ENCODE data around the gene GRM4.

GRM4 gene

GRCh38 chr6:34066772-34067770 is 78.8 kb downstream of the GRM4 start:
- DNase-seq (ENCODE audit: insufficient read length, low spot score) (no peak), FAIRE-seq (peak; percentile 20)

DNA sequence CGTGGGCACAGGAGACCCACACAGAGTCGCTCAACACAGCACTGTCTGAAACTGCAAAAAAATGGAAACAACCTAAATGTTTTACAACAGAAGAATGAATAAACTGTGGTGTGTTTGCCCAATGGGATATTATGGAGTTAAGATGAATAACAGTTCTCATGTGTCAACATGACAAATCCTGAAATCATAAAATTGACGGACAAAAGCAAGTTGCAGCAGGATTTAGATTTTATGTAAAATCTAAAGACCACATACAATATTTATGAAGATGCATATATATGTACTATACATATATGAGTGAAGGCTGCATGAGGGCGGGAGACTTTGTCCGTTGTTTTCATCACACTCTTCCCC is 79.7 kb downstream of the GRM4 start:
- FAIRE-seq: no peak
- DNase-seq (ENCODE audit: insufficient read length, low spot score): no peak

- no peak for FAIRE-seq
These were observed 80.2 kb downstream of the GRM4 start for GRCh38 chr6:34065466-34066217.

GRCh38 chr6:34064675-34065074 is 81.2 kb downstream of the GRM4 start:
- DNase-seq (ENCODE audit: insufficient read length, low spot score) (no peak), FAIRE-seq (no peak)

More at GRCh38 chr6:34065466-34066217, 80.2 kb downstream of the GRM4 start:
- DNase-seq (ENCODE audit: insufficient read length, low spot score): no peak

DNA sequence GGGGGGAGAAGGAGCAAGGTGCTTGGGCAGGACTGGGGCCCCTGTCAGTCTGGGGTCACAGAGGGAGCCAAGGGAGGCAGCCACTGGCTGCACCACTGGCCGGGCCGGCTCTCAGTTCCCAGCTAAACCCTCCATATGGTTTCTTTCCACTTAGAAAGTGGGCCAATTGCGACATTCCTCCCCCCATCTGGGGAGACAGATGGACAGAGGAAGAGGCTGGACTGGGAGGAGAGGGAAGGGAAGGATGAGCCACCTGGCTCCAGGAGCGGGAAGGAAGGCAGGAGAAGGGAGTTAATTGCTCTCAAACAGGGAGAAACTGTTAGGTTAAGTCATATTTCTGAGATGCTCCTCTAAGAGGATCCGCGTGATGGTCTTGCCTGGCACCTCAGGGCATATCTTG is 82.2 kb downstream of the GRM4 start:
- FAIRE-seq: no peak
- no peak for DNase-seq (ENCODE audit: insufficient read length, low spot score)

DNA sequence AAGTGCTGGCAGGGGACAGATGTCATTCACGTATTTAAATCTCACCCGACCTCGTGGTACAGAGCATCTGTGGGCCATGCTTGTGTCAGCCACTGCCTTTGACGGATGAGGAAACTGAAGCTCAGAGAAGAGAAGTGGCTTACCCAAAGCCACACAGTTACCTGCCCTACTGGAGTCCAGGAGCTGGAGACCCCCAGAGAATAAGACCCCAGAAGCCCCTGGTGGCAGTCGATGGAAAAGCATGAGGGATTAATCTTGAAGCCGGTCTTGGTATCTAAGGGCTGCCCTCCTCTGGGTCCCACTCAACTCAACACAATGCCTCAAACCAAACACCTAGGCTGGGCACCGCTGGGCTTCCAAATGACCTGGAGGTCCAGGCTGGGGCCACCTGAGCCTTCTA is 83.1 kb downstream of the GRM4 start:
- DNase-seq (ENCODE audit: insufficient read length, low spot score) (no peak), FAIRE-seq (no peak)

DNA sequence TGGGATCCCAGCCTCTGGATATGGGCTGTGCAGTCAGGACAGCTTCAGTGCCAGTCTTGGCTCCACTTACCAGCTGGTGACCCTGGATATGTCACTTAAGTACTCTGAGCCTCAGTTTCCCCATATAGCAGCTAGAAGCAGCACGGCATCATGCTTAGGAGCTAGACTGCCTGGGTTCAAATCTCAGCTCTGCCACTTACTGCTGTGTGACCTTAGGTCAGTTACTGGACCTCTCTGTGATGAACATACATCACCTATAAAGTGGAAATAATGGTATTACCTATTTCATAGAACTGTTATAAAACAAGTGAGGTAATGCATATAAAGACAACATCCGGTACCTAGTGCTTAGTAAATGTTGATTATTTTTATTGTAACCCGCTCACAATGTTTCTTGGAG is 83.7 kb downstream of the GRM4 start:
- no peak for FAIRE-seq
- no peak for DNase-seq (ENCODE audit: insufficient read length, low spot score)

GRCh38 chr6:34061348-34061747 is 84.5 kb downstream of the GRM4 start:
- no peak for FAIRE-seq
- no peak for DNase-seq (ENCODE audit: insufficient read length, low spot score)

- FAIRE-seq (no peak), DNase-seq (ENCODE audit: insufficient read length, low spot score) (no peak)
These were observed 86.0 kb downstream of the GRM4 start for GRCh38 chr6:34059914-34060313.

DNA sequence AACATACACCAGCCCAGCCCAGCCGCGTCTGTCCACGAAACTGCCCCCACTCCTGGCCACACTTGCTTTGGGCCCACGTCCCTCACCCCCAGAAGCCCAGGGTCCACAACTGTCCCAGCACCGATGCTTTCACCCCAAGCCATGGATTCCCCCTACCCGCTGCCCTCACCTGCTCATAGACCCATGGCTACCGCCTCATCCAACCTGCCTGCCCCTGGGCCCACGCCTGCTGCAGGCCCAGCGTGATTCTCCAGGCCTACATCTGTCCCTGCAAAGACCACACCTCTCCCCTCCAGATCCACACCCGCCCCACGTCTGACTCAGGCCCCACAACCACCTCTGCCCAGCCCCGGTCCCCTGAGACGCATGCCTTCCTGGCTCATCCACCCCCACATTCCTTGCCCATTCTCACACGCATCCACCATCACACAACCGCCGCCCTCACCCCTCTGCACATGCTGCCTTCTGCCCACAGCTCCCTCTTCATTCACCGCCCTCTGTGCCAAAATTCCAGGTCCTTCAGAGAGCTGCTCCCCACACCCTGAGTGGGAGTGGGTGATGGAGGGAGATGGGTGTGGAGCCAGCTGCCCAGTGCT is 86.7 kb downstream of the GRM4 start:
- FAIRE-seq (peak; percentile 28), DNase-seq (ENCODE audit: insufficient read length, low spot score) (no peak)

- DNase-seq (ENCODE audit: insufficient read length, low spot score) (no peak), FAIRE-seq (no peak)
These were observed 88.1 kb downstream of the GRM4 start for GRCh38 chr6:34057790-34058189.

- DNase-seq (ENCODE audit: insufficient read length, low spot score) (no peak), FAIRE-seq (no peak)
These were observed 88.7 kb downstream of the GRM4 start for GRCh38 chr6:34057191-34057590.

DNA sequence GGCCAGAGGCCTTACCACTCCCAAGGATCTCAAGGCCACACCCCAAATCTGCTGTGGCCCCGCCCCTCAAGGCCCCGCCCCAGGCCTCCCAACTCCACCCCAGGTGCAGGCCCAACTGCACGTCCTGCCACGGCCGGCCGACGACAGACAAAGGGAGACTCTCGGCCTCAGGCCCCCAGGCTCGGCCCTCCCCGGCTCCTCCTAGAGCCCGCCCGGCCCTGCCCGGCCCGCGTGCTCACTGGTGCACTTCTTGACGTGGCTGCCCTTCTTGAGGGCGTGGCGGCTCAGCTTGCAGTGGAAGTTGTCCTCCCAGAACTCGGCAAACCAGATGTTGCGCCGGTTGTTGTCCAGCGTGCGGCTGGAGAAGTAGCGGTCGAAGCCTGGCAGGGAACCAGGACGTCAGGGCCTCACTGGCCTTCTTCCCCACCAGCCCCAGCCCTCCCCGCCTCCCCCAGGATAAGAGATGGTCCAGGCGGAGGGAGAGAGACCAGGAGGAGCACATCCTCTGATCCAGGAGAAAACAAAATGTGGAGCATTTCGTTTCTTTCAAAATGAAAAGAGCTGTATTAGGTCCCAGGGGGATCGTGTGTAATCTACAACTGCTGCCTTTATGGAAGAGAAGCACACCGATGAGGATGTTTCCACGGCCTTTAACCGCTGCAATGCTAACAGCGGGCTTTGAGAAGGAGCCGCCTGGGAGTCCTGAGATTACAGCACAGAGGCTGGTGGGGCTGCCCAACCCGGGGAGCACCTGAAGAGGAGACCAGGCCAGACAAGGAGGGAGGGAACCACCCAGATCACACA is 89.4 kb downstream of the GRM4 start:
- DNase-seq (ENCODE audit: insufficient read length, low spot score): no peak

DNA sequence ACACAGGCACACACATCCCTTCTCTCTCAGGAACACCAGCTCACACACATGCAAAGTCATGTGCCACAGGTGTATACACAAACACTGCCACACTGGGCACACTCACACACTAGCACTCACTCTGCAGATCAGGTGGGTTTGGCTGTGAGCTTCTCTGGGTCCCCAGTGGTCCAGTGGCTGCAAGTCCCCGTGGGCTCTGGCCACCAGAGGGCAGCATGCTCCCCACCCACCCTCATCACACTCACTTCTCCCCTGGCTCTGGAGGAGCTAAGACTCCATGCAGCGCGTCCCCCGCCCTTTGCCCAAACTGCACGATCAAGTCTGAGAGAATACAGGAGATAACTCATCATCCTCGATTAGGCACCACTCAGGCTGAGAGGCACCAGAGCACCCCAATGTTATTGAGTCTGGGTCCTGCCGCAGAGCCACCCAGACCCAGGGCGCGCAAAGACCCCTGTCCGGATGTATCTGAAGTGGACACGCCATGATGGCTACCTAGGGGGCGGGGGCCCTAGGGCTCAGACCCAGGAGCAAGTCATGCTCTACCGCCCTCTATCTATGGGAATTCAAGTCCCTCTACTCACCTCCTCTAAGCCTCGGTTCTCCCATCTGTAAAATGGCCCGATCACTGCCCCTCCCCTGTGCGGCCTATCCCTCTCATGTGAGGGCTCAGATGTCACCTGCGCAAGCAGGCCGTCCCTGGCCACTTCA is 90.5 kb downstream of the GRM4 start:
- FAIRE-seq: peak; percentile 91
- peak; percentile 84 for DNase-seq (ENCODE audit: insufficient read length, low spot score)

More for the DNA sequence above, 89.4 kb downstream of the GRM4 start:
- FAIRE-seq: no peak

GRCh38 chr6:34053721-34054120 is 92.2 kb downstream of the GRM4 start:
- DNase-seq (ENCODE audit: insufficient read length, low spot score) (no peak), FAIRE-seq (no peak)

DNA sequence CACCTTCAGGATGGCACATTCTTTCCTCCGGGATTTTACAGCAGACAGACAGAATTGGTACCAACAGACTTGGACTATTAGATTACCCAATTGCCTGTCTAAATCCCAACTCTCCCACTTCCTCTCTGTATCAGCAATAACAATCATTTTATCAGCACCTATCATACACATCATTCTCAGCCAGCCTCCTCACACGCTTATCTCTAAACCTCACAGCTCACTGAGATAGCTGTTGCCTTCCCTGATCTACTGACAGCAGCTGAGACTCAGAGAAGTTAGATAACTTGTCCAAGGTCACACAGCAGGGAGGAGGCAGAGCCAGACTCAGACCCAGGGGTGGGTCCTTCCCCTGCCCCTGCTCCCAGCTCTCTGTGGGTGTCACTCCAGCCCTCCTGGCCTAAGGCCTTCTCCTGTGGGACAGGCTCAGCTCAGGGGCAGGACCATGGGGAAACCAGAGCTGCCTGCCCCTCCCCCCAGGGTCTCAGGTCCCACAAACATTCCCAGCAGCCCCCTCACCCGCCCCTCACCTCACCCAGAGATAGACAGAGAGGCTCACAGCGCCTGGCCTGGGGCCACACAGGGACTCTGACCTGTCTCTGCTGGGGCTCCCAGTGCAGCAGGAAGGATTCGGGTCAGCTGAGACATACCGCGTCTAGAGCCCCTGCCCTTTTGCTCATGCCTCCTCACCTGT is 92.8 kb downstream of the GRM4 start:
- no peak for DNase-seq (ENCODE audit: insufficient read length, low spot score)
- peak; percentile 68 for FAIRE-seq

GRCh38 chr6:34052071-34052825 is 93.6 kb downstream of the GRM4 start:
- DNase-seq (ENCODE audit: insufficient read length, low spot score) (no peak), FAIRE-seq (no peak)

DNA sequence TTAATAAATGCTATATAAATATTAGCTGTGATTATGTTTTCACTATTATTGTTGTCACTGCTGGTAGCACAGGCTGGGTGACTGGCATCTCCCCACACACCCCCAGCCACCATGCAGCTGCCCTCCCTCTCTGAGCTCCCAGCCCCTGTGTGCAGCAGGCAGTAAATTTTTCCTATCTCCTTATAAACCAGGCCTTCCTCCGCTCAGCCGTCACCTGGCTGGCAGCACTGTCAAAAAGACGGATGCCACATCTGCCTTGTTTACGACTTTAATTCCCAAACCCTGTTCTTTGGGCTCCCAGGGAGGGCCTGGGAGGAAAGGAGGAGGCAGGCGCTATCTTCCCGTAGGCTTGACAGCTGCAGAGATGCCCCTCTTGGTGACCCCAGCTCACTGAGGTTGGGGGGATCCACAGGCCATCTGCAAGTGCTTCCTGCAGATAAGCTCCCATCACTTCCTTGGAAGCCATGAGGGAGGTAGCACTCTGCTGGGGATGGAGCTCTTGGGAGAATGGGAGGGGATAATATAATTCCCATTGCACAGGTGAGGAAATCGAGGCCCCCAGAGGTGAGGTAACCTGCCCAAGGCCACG is 94.5 kb downstream of the GRM4 start:
- FAIRE-seq (no peak), DNase-seq (ENCODE audit: insufficient read length, low spot score) (no peak)

Data from HTR-8/SVneo (cell line).